HFF-Myc (cell line): ENCODE measurements around the gene COMMD10.
A peak's percentile ranks its signal among the peaks of the same experiment; 100 is the strongest.

ENCODE experiments used
- DNase-seq: peaks from one replicate; pipeline ENCODE4 v3.0.0-alpha.2; 2011; ENCODE audit warnings: low read depth; ENCODE audit errors: extremely low read depth
- H3K4me3 ChIP-seq: replicated peaks from 2 replicates; pipeline ENCODE4 v1.5.1; 2011; ENCODE audit warnings: low read depth, mild to moderate bottlenecking, control low read depth, low read length
- CTCF ChIP-seq: IDR thresholded peaks from 2 replicates; pipeline ENCODE4 v1.5.1; 2012; ENCODE audit warnings: mild to moderate bottlenecking, low read depth, low read length, control low read depth; ENCODE audit errors: missing control alignments

Gene COMMD10

DNA sequence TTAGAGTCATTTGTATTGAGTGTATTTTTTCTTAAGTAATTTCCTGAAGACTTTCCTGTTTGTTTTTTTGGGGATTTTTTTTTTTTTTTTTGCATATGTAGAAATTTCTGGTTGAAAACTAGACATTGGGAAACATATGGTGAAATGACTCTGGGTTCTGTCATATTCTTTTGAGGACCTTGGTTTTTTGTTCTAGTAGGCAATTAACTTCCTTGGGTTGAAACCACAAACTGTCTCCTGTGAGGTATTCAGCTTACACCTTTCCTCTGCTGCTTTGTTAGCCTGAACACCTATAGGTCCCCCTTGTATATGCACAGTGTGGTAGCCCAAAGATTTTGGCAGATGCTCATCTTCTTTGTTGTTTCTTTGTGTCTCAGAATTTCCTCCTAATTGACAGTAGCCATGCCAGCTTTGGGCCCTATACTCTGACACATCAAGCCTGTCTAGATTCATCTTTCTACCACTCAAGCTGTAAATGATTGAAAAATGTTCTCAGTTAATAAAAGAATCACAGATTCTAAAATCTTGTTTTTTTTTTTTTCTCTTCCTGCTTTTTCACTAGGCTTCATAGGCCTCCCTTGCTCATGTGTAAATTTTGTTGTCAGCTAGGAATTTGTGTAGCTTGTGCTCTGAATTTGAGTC is 140.6 kb downstream of the COMMD10 start:
- no peak for TF ChIP-seq CTCF
- no peak for DNase-seq
- no peak overlapping the region for H3K4me3 ChIP-seq

DNA sequence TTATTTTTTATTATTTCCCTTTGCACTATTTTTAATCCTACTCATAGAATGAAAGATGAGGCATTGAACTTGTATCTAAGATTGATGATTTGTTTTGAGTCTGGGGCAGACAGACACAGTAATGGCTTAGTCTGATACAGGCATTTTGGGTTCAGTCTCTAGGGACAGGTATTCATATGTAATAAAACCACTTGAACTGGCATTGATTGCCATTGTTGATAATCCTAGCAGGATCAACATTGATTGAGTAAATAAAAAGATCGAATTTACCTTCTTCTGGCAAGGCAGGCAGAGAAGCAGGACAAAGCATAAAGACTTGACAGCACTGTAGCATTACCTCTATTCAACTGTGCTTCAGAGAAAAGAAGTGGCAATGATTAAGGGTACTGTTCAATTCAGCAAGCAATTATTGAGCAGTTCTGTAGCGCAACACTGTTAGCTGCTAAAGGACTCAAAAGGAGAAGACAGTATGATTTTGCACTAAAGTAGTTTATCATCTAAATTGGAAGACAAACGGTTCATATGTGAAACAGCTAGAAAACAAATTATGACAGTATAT is 144.4 kb downstream of the COMMD10 start:
- DNase-seq: no peak
- no peak overlapping the region for H3K4me3 ChIP-seq
- no peak for TF ChIP-seq CTCF

- no peak for DNase-seq
- no peak for TF ChIP-seq CTCF
- no peak overlapping the region for H3K4me3 ChIP-seq
Observed at GRCh38 chr5:116231288-116231687, 146.5 kb downstream of the COMMD10 start.

GRCh38 chr5:116234681-116235080 is 149.9 kb downstream of the COMMD10 start:
- no peak overlapping the region for H3K4me3 ChIP-seq
- DNase-seq: no peak
- TF ChIP-seq CTCF: no peak

- DNase-seq: no peak
- no peak overlapping the region for H3K4me3 ChIP-seq
- TF ChIP-seq CTCF: peak; percentile 27
Observed at GRCh38 chr5:116237917-116238500, 153.2 kb downstream of the COMMD10 start.

- no peak overlapping the region for H3K4me3 ChIP-seq
- no peak for TF ChIP-seq CTCF
- no peak for DNase-seq
Observed at GRCh38 chr5:116242343-116242742, 157.5 kb downstream of the COMMD10 start.
